Natural killer cell (primary cell): Measurements from ENCODE around the gene NOXA1. TPM values are rescaled to one million over a fixed set of nuclear protein-coding genes. Genes with fewer than 3 reads are reported as not detected.
"Not testable (repeated sequence)": the region's sequence is repeated elsewhere in the genome, so short reads cannot be mapped to it uniquely, and the experiment has no call there.

Experiments
- ATAC-seq, 3 donors: fragments of 150-1000 bp in 2 of 3; fragments of 200-7000 bp in 1 of 3; cut with Tn5 transposase; 1 replicate in 1 of 3; 2 replicates in 2 of 3; pipeline ENCODE4 v1.10.0; 2021; ENCODE audit warnings: mild to moderate bottlenecking in 2 of 3, moderate library complexity in 2 of 3
- DNase-seq, 2 donors: peaks; one replicate each; pipeline versions ENCODE4 v3.0.0 to v3.0.0-alpha.2; 2013 to 2021; ENCODE audit warnings: mixed read lengths in 1 of 2
- H3K27ac ChIP-seq: one replicate; pipeline ENCODE4 v1.5.1; 2013; ENCODE audit warnings: mild to moderate bottlenecking, low read length
- H3K27me3 ChIP-seq: one replicate; pipeline ENCODE4 v1.6.1; 2013; ENCODE audit warnings: low read length; ENCODE audit not compliant: control insufficient read depth, insufficient read depth
- H3K36me3 ChIP-seq: one replicate; pipeline ENCODE4 v1.6.1; 2013; ENCODE audit warnings: low read length; ENCODE audit not compliant: control insufficient read depth, insufficient read depth
- H3K4me1 ChIP-seq: one replicate; pipeline ENCODE4 v1.6.1; 2013; ENCODE audit warnings: low read length; ENCODE audit not compliant: control insufficient read depth, insufficient read depth
- H3K4me3 ChIP-seq: one replicate; pipeline ENCODE4 v1.5.1; 2013; ENCODE audit warnings: low read length
- H3K9me3 ChIP-seq: one replicate; pipeline ENCODE4 v1.6.1; 2013; ENCODE audit warnings: low read length; ENCODE audit not compliant: control insufficient read depth, insufficient read depth
- H3K27ac Mint-ChIP-seq, 2 donors: one replicate each; pipeline ENCODE4 v1.8.0; 2022; ENCODE audit warnings: mild to moderate bottlenecking in 2 of 2, mixed read lengths in 2 of 2, moderate library complexity in 1 of 2
- H3K27me3 Mint-ChIP-seq, 2 donors: one replicate each; pipeline ENCODE4 v1.8.0; 2022; ENCODE audit warnings: low read depth in 2 of 2, mixed read lengths in 2 of 2
- H3K36me3 Mint-ChIP-seq: one replicate; pipeline ENCODE4 v1.8.0; 2022; ENCODE audit warnings: mixed read lengths
- H3K4me1 Mint-ChIP-seq, 2 donors: one replicate each; pipeline ENCODE4 v1.8.0; 2022; ENCODE audit warnings: mixed read lengths in 2 of 2
- H3K4me3 Mint-ChIP-seq: one replicate; pipeline ENCODE4 v1.8.0; 2022; ENCODE audit warnings: mild to moderate bottlenecking, moderate library complexity, mixed read lengths
- H3K9me3 Mint-ChIP-seq, 2 donors: one replicate each; pipeline ENCODE4 v1.8.0; 2022; ENCODE audit warnings: mixed read lengths in 2 of 2
- WGBS: methylation state at CpG from one replicate; pipeline ENCODE4 v1.1.7; 2013; ENCODE audit warnings: missing lambda C conversion rate; ENCODE audit not compliant: insufficient coverage; 5-methylcytosine and 5-hydroxymethylcytosine counted together
- intact Hi-C: fragments of 100-400 bp; cut with micrococcal nuclease; formaldehyde crosslinking; loops from one replicate; pipeline ENCODE4 v1.14.2; 2022
- total RNA-seq, 4 donors: library from RNA; stranded (reverse); fragments of 120-200 nt in 1 of 4; gene quantifications; one replicate each; pipeline versions ENCODE4 v1.2.3 to v1.2.4, GENCODE V29; 2013 to 2022
- TF ChIP-seq, protein P1 (sequence below): fragments of 200-600 bp; IDR thresholded peaks from one replicate; pipeline ENCODE4 v1.8.0; 2022; ENCODE audit warnings: antibody characterized with exemption

NOXA1 gene
- total RNA-seq, 3 donors from 2014 or later (not counting 1 experiment from before 2014, with no cell fraction given): 4.7 to 10.0 (median 7.7) TPM

DNA sequence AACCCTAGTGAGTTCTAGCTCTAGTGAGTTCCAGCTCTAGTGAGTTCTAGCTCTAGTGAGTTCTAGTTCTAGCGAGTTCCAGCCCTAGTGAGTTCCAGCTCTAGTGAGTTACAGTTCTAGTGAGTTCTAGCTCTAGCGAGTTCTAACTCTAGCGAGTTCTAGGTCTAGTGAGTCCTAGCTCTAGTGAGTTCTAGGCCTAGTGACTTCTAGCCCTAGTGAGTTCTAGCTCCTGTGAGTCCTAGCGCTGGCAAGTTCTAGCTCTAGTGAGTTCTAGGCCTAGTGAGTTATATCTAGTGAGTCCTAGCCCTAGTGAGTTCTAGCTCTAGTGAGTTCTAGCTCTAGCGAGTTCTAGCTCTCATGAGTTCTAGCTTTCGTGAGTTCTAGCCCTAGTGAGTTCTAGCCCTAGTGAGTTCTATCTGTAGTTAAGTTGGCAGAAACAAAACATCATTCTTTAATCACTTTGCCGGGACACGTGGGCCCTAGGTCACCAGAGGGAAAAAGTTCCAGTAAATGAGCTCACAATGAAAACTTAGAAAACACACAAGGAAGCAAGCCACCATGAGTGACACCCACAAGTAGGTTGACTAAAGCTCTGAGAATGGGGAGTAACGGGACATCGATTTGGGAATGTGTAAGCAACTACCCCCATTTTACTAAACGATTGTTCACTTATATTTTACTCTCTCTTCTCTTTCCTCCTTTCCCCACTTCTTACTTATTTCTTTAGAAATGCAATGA lies 47.7 kb upstream of the NOXA1 start:
- Mint-ChIP-seq H3K9me3 (no peaks in the 10 kb centered on the region), H3K36me3 (no peaks in the 10 kb centered on the region), H3K4me1 (no peaks in the 10 kb centered on the region), H3K27ac (no peak overlapping the region), H3K27me3 (no peaks in the 10 kb centered on the region), H3K4me3 (no peak overlapping the region)
- 96% methylated on average over 11 of the region's 11 CpGs for WGBS
- ATAC-seq (no peak), DNase-seq (no peak)
- TF ChIP-seq, protein P1, sequence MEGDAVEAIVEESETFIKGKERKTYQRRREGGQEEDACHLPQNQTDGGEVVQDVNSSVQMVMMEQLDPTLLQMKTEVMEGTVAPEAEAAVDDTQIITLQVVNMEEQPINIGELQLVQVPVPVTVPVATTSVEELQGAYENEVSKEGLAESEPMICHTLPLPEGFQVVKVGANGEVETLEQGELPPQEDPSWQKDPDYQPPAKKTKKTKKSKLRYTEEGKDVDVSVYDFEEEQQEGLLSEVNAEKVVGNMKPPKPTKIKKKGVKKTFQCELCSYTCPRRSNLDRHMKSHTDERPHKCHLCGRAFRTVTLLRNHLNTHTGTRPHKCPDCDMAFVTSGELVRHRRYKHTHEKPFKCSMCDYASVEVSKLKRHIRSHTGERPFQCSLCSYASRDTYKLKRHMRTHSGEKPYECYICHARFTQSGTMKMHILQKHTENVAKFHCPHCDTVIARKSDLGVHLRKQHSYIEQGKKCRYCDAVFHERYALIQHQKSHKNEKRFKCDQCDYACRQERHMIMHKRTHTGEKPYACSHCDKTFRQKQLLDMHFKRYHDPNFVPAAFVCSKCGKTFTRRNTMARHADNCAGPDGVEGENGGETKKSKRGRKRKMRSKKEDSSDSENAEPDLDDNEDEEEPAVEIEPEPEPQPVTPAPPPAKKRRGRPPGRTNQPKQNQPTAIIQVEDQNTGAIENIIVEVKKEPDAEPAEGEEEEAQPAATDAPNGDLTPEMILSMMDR: no peak
- Histone ChIP-seq H3K27me3 (no peaks in the 10 kb centered on the region), H3K36me3 (no peaks in the 10 kb centered on the region), H3K9me3 (no peaks in the 10 kb centered on the region), H3K4me1 (no peaks in the 10 kb centered on the region), H3K27ac (no peak overlapping the region), H3K4me3 (no peak overlapping the region)
- intact Hi-C loops: no loop called here

DNA sequence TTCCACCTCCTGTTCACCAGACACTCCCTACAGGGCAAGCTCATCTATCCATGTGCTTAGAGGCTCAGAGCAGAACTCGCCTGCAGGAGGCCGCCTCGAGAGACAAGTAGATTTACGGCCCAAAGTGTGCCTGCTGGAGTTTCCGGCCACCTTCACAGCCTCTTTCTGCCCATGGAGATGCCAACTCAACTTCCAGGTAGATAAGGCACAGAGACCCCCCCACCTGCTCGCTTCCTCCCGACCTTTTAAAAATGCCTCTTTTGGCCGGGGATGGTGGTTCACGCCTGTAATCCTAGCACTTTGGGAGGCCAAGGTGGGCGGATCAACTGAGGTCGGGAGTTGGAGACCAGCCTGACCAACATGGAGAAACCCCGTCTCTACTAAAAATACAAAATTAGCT lies 46.8 kb upstream of the NOXA1 start:
- DNase-seq: no peak
- Histone ChIP-seq H3K9me3 (no peaks in the 10 kb centered on the region), H3K4me1 (no peaks in the 10 kb centered on the region), H3K27me3 (no peaks in the 10 kb centered on the region), H3K4me3 (no peak overlapping the region), H3K27ac (no peak overlapping the region), H3K36me3 (no peaks in the 10 kb centered on the region)
- ATAC-seq: no peak
- WGBS: 94% methylated on average over 12 of the region's 12 CpGs
- TF ChIP-seq, protein P1: no peak
- H3K27ac Mint-ChIP-seq: no peak overlapping the region
- H3K4me1 Mint-ChIP-seq: no peaks in the 10 kb centered on the region
- no peaks in the 10 kb centered on the region for H3K9me3 Mint-ChIP-seq
- H3K27me3 Mint-ChIP-seq: no peaks in the 10 kb centered on the region
- intact Hi-C loops: no loop called here
- H3K4me3 Mint-ChIP-seq: no peak overlapping the region
- no peaks in the 10 kb centered on the region for H3K36me3 Mint-ChIP-seq

DNA sequence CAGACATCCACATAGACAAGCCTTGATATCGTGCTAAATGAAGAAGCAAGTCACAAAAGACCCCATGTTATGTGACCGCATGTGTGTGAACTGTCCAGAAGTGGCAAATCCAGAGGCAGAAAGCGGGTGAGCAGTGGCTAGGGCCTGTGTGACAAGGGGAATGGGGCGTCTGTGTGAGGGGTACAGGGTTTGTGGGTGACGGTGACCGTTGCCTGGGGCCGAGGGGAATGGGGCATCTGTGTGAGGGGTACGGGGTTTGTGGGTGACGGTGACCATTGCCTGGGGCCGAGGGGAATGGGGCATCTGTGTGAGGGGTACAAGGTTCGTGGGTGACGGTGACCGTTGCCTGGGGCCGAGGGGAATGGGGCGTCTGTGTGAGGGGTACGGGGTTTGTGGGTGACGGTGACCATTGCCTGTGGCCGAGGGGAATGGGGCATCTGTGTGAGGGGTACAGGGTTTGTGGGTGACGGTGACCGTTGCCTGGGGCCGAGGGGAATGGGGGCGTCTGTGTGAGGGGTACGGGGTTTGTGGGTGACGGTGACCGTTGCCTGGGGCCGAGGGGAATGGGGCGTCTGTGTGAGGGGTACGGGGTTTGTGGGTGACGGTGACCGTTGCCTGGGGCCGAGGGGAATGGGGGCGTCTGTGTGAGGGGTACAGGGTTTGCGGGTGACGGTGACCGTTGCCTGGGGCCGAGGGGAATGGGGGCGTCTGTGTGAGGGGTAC lies 44.3 kb upstream of the NOXA1 start:
- H3K9me3 Mint-ChIP-seq, DNase-seq, H3K4me1 ChIP-seq, H3K9me3 ChIP-seq, H3K27me3 Mint-ChIP-seq, H3K36me3 Mint-ChIP-seq, H3K27ac ChIP-seq, H3K27ac Mint-ChIP-seq, H3K27me3 ChIP-seq, H3K4me3 ChIP-seq, H3K4me3 Mint-ChIP-seq, H3K36me3 ChIP-seq, ATAC-seq, intact Hi-C loops, H3K4me1 Mint-ChIP-seq: not testable (repeated sequence)
- 95% methylated on average over 24 of the region's 37 CpGs for WGBS

- no peaks in the 10 kb centered on the region for H3K9me3 Mint-ChIP-seq
- H3K4me1 Mint-ChIP-seq: no peaks in the 10 kb centered on the region
- H3K9me3 ChIP-seq: no peaks in the 10 kb centered on the region
- H3K4me1 ChIP-seq: no peaks in the 10 kb centered on the region
- H3K4me3 ChIP-seq: no peak overlapping the region
- no peak overlapping the region for H3K27ac ChIP-seq
- no peaks in the 10 kb centered on the region for H3K27me3 Mint-ChIP-seq
- DNase-seq (no peak), ATAC-seq (no peak)
- H3K36me3 ChIP-seq: no peaks in the 10 kb centered on the region
- TF ChIP-seq, protein P1: no peak
- no peaks in the 10 kb centered on the region for H3K27me3 ChIP-seq
- H3K36me3 Mint-ChIP-seq: no peaks in the 10 kb centered on the region
- intact Hi-C loops: no loop called here
- no peak overlapping the region for H3K27ac Mint-ChIP-seq
- 92% methylated on average over 12 of the region's 12 CpGs for WGBS
- no peak overlapping the region for H3K4me3 Mint-ChIP-seq
Observed at GRCh38 chr9:137379761-137380161, 43.4 kb upstream of the NOXA1 start.
